NCI-H1417 (cell line): Measurements from ENCODE around the gene OVCH2.

Source experiments
- DNase-seq, 3 experiments: peaks; one replicate each; lab custom pipeline; 2025; lab: John Stamatoyannopoulos, UW

Gene OVCH2

GRCh38 chr11:7639643-7640025 lies 66.6 kb downstream of the OVCH2 start:
- DNase-seq, result peak in 1 of 3 experiments; percentile 73
